Astrocyte of the cerebellum (primary cell): ENCODE measurements around the gene TTYH3.

Experiments
- DNase-seq: peaks from one replicate; pipeline ENCODE4 v3.0.0-alpha.2; 2011; ENCODE audit warnings: low read depth
- H3K4me3 ChIP-seq: 2 replicates; pipeline ENCODE4 v1.5.1; 2011; ENCODE audit warnings: mild to moderate bottlenecking, low read depth, low read length, moderate library complexity
- CTCF ChIP-seq: IDR thresholded peaks from 2 replicates; pipeline ENCODE4 v1.5.1; 2012; ENCODE audit warnings: low read length, low read depth, moderate library complexity, mild to moderate bottlenecking; ENCODE audit errors: missing control alignments
- in situ Hi-C: cut with HindIII; loops from 2 replicates; pipeline ENCODE4 v1.10.0; 2017; ENCODE audit warnings: low sequenced_read_pairs

The TTYH3 gene

GRCh38 chr7:2602406-2603043, 29.3 kb upstream of the TTYH3 start:
- in situ Hi-C loops, result no loop called here
- DNase-seq, result no peak
- H3K4me3 ChIP-seq, result no peak overlapping the region
- no peak for TF ChIP-seq CTCF

- DNase-seq, result no peak
- in situ Hi-C loops, result no loop called here
- no peak overlapping the region for H3K4me3 ChIP-seq
- TF ChIP-seq CTCF, result no peak
These were observed 28.5 kb upstream of the TTYH3 start for GRCh38 chr7:2603044-2603965.

- no peak overlapping the region for H3K4me3 ChIP-seq
- in situ Hi-C loops, result no loop called here
- no peak for DNase-seq
- TF ChIP-seq CTCF, result no peak
These were observed 27.1 kb upstream of the TTYH3 start for GRCh38 chr7:2604608-2605174.

GRCh38 chr7:2605608-2606538, 25.9 kb upstream of the TTYH3 start:
- H3K4me3 ChIP-seq, result no peak overlapping the region
- no peak for DNase-seq
- TF ChIP-seq CTCF, result no peak
- in situ Hi-C loops, result no loop called here

- no peak for TF ChIP-seq CTCF
- no peak for DNase-seq
- H3K4me3 ChIP-seq, result no peak overlapping the region
- in situ Hi-C loops, result no loop called here
These were observed 25.2 kb upstream of the TTYH3 start for GRCh38 chr7:2606539-2606936.
